GM19328 (cell line): ENCODE results near the gene SPTAN1.

ENCODE experiments used
- ATAC-seq: cut with Tn5 transposase; IDR thresholded peaks from one replicate; pipeline ENCODE4 v1.9.1; 2021; ENCODE audit warnings: mild to moderate bottlenecking, moderate library complexity; ENCODE audit not compliant: unreplicated experiment

SPTAN1 gene

DNA sequence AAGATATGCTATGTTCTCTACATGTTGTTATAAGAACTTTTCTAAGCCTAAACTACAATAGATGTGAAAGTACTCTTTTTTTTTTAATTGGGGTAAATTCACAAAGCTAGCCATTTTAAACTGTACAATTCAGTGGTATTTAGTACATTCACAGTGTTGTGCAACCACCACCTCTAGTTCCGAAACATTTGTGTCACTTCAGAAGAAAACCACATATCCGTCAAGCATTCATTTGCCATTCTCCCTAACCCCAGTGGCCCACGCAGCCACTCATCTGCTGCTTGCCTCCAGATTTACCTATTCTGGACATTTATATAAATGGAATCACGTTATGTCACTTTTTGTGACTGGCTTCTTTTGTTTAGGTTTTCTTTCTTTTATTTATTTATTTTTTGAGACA is 43.1 kb downstream of the SPTAN1 start:
- ATAC-seq, result no peak

DNA sequence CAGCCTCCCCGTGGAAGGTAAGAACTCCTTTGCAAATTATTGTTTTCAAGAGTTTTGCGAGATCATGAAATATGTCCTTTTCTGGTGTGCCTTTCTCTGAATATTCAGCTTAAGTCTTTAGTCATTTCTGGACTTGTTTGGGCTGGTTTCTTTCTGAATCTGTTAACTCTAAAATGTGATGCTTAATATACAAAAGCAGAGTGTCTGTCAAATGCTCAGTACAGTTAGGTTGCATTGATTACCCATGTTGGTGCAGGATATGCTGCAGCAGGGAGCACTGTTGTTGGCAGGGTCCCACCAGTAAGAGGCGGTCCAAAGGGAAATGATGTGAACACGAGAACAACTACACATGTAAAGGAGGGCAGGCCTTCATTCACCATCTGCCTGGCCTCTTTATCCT is 47.7 kb downstream of the SPTAN1 start:
- ATAC-seq, result no peak

DNA sequence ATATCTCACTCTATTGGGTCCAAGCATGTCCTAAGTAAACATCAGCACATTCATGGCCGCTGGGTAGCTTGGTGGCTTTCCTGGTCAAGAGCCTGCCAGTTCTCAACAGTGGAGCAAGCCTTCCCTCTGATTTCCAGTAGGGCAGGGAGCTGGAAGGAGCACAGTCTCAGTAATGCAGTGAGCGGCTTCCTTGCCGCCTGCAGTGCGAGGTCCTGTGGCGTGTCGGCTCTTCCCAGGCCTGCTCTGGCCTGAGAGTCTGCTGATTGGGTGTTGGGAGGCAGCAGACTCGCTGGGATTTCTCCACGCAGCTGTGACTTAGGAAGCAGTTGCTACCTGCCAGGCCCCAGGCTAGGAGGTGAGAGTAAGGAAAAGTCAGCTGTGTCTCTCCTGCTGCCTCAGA is 51.3 kb downstream of the SPTAN1 start:
- no peak for ATAC-seq

DNA sequence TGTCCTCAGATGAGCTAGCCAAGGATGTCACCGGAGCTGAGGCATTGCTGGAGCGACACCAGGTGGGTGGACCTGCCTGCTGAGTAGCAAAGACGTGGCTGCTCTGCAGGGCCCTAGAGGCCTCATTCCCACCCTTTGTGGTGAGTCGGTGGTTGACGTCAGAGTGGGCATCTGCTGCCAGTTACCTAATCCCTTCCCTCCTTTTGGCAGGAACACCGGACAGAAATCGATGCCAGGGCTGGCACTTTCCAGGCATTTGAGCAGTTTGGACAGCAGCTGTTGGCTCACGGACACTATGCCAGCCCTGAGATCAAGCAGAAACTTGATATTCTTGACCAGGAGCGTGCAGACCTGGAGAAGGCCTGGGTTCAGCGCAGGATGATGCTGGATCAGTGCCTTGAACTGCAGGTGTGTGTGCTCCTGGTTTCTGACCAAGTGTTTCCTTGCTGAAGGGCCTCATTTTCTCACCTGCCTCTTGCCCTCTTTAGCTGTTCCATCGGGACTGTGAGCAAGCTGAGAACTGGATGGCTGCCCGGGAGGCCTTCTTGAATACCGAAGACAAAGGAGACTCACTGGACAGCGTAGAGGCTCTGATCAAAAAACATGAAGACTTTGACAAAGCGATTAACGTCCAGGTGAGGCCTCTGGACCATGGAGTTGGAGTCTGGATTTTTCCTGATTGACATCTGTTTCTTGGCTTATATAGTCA is 55.4 kb downstream of the SPTAN1 start:
- no peak for ATAC-seq

DNA sequence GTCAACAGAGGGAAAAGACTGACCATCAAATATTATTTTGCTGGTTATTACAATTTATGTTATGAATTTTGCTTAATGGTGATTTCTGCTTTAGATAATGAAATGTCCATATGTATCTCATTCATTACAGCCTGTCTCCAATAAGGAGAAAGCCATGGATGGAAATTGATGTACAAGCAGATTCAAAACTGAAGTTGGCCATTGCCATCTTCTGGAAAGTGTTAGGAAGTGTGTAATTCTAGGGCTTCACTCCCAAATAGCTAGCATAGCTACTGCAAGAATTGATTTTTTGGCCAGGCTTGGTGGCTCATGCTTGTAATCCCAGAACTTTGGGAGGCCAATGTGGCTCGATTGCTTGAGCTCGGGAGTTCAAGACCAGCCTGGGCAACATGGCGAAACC is 58.5 kb downstream of the SPTAN1 start:
- ATAC-seq, result no peak

DNA sequence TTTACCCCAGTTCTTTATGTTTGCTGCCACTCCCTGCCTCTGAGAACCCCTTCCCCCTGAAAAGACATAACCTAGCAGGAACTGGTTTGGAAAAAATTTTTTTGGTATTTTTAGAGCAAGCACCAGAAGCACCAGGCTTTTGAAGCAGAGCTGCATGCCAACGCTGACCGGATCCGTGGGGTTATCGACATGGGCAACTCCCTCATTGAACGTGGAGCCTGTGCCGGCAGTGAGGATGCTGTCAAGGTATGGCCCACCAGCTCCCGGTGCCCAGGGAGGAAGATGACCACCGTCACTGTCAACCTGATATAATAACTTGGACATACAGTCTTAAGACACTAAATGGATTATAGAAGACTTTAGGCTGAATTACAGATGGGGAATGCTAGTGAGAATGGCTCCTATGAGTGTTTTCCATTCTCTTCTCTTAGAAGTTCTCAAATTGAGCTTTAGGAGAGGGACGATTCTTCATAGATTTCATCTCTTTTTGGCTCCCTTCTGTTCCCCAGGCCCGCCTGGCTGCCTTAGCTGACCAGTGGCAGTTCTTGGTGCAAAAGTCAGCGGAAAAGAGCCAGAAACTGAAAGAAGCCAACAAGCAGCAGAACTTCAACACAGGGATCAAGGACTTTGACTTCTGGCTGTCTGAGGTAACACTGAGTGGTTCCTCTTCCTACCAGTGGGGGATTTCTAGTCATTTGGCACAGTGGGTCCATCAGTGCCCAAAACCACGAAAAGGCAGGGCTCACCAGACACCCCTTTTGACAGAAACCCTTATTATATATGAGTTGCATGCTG is 59.4 kb downstream of the SPTAN1 start:
- ATAC-seq, result no peak

DNA sequence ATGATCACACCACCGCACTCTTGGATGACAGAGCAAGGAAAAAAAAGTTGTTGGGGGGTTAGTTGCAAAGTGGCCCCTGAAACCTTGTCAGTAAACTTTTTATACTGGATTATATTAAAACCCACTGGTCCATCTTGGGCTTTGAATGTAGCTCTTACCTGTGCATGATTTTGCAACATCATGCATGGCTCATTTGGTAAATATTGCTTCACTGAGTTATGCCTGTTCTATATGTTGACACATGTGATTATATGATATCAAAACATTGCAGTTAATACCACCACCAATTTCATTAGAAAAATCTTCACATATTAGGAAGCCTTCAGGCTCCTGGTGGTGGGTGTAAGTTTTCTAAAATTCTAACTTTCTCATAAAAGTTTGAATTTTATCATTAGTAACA is 62.3 kb downstream of the SPTAN1 start:
- no peak for ATAC-seq

DNA sequence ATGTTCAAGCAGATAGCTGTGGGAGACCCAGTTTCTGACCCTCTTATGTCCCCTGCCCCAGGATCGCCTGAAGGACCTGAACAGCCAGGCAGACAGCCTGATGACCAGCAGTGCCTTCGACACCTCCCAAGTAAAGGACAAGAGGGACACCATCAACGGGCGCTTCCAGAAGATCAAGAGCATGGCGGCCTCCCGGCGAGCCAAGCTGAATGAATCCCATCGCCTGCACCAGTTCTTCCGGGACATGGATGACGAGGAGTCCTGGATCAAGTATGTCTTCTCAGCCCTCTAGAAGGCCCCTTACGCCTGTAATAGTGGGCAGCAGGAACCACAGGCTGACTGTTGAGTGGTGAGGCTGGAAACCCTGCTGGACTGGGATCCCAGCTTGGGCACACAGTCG is 63.2 kb downstream of the SPTAN1 start:
- no peak for ATAC-seq

DNA sequence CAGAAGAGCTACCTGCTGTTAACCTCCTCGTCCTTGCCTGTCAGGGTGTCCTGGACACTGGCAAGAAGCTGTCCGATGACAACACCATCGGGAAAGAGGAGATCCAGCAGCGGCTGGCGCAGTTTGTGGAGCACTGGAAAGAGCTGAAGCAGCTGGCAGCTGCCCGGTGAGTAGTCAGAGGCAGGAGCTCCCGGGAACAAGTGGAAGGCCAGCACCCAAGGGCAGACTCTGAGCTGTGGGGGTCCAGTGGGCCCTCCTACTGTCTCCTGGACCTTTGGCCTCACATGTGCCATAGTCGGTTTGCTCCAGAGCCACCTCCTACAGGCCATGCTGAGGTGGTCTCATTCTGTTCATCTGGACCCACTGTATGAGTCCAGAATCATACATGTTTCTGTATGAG is 65.6 kb downstream of the SPTAN1 start:
- ATAC-seq, result no peak

DNA sequence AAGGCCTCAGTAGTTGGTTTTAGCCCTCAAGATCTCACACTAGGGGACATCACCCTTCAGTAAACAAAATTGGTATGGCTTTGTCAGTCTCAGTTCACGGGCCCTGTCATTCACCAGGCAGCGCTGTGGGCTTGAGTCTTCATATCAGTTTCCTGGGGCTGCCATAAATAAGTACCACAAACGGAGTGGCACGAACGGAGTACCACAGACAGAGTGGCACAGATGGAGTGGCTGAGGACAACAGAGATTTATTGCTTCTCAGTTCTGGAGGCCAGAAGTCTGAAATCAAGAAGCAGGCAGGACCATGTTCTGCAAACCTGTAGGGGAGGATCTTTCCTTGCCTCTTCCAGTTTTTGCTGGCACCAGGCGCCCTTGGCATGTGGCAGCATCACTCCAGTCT is 66.7 kb downstream of the SPTAN1 start:
- no peak for ATAC-seq

DNA sequence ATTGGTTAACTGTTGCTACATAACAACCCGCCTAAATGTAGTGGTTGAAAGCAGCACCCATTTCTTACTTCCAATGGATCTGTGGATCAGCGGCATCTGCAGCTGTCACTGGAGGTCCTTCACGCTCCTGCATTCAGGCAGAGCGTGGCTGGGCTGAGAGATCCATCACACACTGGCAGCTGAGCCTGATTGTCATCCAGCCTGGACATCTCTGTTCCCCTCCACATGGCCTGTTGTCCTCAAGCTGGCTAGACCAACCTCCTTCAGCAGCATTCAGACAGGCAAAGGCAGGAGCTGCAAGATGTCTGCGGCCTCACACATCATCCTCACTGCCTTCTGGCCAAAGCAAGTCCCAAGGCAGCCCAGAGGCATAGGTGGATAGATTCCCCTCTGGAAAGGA is 67.4 kb downstream of the SPTAN1 start:
- ATAC-seq, result no peak

DNA sequence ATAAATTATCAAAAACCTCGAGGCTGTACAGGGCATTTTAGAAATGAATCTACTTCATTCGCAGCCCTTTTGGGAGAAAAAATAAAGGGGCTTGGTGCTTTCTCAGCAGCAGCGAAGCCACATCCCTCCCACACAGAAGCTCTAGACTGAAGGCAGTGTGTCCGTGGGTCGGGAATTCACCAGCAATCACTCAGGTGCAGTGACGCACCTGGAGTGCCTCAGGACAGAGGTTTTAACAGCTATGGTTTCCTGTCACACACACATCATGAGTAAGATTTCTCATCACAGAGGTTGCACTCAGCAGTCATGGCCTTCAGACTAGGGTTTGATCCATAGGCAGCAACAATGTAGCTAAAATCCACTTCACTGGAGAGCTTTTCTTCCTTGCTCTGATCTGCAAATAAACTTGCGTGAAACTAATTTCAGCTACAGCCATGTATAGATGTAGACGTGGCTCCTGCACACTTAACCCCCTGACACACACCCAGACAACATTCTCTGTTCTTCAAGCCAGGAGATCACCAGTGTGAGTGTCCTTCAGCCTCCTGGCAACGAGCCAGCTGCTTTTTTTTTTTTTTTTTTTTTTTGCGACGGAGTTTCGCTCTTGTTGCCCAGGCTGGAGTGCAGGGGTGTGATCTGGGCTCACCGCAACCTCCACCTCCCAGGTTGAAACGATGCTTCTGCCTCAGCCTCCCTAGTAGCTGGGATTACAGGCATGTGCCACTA is 69.5 kb downstream of the SPTAN1 start:
- no peak for ATAC-seq

DNA sequence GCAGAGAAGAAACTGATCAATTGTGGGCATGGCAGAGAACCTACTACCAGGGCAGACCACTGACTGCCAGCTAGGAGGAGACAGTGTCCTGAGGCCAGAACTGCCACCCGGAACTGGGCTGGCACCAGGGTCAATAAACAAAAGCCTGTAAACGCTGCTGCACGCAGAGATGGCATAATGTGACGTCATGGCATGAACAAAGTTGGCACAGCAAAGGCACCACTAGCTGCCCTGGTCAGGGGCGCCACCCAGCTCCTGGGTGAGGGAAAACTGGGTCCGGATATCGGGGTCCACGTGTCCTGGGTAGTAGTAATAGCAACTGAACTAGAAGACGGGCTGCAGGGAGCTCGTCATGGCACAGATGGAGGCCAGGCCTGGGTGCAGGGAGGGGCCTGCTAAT is 72.2 kb downstream of the SPTAN1 start:
- ATAC-seq, result no peak

DNA sequence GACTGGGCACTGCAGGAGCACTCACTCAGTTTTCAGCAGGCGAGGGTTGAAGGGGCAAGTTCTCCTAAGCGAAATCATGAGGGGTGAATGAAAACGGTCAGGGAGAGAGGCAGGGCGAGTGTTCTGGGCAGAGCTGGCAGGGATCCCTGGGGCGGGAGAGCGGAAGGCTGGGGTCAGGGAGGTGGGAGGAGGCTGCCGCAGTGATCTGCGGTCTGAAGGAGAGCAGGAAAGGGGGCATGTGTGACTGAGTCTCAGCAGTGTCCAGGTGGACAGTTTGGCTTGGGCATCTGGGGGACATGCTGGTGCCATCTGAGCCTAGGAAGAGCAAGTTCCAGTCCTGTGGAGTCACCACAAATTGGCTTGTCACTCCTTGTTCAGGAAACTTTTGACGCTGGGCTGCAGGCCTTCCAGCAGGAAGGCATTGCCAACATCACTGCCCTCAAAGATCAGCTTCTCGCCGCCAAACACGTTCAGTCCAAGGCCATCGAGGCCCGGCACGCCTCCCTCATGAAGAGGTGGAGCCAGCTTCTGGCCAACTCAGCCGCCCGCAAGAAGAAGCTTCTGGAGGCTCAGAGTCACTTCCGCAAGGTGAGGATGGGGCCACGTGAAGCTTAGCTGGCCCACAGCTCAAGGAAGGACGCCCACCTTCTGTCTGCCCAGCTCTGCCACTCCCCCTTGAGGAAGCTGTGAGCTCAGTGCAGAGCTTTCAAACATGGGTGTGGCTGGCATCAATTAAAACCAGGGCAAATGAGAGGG is 73.2 kb downstream of the SPTAN1 start:
- no peak for ATAC-seq

DNA sequence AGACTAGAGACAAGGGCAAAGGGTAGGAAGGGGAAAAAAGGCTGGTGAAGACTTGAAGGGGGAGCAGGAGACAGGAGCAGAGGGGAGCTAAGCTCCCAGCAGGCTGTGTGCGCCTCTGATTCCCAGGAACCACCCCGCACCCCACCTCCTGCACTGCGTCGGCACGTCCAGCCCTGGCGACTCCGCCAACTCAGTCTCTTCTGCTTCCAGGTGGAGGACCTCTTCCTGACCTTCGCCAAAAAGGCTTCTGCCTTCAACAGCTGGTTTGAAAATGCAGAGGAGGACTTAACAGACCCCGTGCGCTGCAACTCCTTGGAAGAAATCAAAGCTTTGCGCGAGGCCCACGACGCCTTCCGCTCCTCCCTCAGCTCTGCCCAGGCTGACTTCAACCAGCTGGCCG is 73.8 kb downstream of the SPTAN1 start:
- ATAC-seq, result no peak

DNA sequence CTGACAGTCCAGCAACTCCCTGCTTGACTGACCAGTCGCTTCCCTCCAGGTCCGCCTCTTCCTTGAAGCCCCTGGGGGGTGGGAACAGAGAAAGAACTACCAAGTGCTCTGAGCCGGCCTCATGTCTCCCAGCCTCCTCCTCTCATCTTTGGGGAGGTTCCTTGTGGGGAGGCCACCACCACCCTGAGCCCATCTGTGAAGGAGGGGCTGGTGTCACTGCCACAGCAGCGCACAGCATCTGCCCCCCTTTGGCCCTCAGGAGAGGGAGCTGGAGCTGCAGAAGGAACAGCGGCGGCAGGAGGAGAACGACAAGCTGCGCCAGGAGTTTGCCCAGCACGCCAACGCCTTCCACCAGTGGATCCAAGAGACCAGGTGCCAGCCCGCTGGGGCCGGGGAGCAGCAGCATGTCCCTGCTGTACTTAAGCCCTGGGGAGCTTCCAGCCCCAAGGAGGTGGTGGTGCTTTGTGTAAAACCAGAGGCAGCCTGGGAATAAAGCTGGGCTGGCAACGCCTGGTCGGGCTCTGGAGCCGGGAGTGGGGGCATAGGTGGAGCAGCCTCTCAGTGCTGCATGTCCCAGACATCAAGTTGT is 74.8 kb downstream of the SPTAN1 start:
- no peak for ATAC-seq

DNA sequence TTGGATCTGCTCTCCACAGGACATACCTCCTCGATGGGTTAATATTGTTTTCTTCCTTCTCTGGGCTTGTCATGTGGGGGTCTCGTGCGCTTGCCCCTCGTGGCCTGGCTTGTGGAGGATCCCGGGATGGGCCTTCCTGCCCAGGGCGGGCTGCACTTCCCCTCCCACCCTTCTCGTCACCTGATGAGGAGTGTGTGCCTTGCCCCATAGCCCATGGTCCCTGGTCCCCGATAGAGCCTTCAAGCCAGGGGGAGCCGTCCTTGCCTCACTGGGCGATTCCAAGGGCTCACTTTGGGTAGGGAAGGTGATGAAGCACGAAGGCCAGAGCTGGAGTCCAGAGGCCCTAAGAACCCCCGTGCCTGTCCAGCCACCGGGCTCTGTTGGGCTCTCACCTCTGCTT is 75.5 kb downstream of the SPTAN1 start:
- ATAC-seq, result no peak

DNA sequence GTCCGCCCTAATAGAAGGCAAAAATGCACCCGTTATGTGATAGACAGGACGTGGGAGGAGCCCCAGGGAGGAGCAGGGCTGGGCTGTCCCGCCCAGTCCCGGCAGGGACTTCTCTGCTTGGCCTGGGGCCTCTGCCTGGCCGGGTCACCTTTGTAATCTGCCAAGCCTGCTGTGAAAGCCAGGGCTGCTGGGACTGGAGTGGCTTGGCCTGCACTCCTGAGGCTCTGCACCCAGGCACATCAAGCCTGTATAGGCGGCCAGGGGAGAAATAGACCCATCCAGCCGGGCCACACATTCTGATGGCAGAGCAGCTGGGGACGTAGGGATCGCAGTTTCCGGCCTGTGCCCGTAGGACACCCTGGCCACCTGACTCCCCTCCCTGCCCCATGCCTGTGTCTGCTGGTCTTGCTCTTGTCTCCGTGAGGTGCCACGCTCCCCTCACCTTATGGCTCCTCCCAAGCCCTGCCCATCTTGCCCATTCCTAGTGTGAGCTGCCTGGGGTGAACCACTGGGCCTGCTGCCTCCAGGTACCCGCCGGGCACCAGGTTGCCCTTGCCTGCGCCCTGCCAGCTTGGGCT is 76.2 kb downstream of the SPTAN1 start:
- ATAC-seq, result no peak

DNA sequence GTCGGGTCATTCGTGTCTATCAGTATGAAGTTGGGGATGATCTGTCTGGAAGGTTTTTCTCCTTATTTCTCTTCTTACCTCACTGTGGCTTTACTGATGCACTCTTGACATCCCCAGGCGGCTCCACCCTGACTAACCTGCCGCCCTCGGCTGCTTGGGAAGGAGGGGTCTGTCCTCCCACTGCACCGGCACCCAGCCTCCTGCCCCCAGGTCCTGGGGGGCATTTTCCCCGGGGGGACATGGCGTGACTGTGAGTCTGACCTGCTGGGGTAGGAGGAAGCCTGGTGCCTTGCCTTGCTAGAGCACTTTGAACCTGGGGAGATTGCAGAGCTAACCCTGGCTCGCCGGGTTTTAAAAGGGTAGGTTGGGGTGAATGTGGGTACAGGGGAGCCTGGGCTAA is 76.7 kb downstream of the SPTAN1 start:
- no peak for ATAC-seq

DNA sequence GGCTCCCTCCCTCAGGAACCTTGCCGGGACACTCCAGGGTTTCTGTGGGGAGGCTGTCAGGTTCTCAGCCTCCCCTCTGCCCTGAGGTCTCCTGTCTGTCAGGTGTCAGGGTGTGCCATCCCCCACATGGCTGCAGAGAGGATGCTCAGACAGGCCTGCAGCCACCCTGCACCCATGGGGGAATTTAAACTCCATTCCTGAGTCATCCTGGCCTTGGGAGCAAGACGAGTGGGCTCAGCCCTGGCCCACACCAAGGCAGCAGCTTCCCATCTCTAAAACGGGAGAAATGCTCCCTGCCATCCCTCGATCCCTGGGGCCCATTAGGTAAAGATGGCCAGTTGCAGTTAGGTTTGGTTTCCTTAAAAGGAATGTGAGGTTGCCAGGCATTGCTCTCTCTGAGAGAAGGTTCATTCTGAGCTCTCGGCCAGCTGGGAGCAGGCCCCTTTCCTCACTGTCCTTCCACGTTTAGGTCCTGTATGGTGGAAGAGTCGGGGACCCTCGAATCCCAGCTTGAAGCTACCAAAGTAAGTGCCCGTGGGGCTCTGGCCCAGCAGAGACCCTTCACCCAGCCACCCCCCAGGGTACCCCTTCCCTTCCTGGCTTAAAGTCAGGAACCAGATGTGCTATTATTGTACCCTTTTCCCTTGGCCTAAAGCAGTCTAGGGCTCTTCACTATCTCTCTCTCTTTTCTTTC is 77.6 kb downstream of the SPTAN1 start:
- ATAC-seq, result no peak
